Omental fat pad (tissue), 4 donors: ENCODE results near the gene SLC16A13. TPM values are rescaled to one million over a fixed set of nuclear protein-coding genes. Genes with fewer than 3 reads are reported as not detected.
"Not testable (repeated sequence)": the region's sequence is repeated elsewhere in the genome, so short reads cannot be mapped to it uniquely, and the experiment has no call there.

ENCODE experiments used
- ATAC-seq: fragments of 150-250 bp; one replicate; pipeline ENCODE4 v1.9.1; 2016; ENCODE audit warnings: mild to moderate bottlenecking, moderate library complexity; ENCODE audit not compliant: low FRiP score
- DNase-seq: peaks from one replicate; pipeline ENCODE4 v3.0.0-alpha.2; 2019; ENCODE audit warnings: low spot score
- total RNA-seq, 4 donors: library from RNA; depleted of rRNA; stranded (reverse); fragments of >200 nt; gene quantifications; one replicate each; pipeline ENCODE4 v1.1.0, GENCODE V29; 2016
- TF ChIP-seq, protein P1 (sequence below), 3 donors: fragments of 450-650 bp; IDR thresholded peaks; one replicate each; pipeline ENCODE4 v1.5.1; 2016 to 2017; ENCODE audit warnings: antibody characterized with exemption in 3 of 3, mild to moderate bottlenecking in 3 of 3, moderate library complexity in 2 of 3

The SLC16A13 gene
- total RNA-seq, 4 donors from 2014 or later, result 0.74 to 2.2 (median 1.5) TPM

DNA sequence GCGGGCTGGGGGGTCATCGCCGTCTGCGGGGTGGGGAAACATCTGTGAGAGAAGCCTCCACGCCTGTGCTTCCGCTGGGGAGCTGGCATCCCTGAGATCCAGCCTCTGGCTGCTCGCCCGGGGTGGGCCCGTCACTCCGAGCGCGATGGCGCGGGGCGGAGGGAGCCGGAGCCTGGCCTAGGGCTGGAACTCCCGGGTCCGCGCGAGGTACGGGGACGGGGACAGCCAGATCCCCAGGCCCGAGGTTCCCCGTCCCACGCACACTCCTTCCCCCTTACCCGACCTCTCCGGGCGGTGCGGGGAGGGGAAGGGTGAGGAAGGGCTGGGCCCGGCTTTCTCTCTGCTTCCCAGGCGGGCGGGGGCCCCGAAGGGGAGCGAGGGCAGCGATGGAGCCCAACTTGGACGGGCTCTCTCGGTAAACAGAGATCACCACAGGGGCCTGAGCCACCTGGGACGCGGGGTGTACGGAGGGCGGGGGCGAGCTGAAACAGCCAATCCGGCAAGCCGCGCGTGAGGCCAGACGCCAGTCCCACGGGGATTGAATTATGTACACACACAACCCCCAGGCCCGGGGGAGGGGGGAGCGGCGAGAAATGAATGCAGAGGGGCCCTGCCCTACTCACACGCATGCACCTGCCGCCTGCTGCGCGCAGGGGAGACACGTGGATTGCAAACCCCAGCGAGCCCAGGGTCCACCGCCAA, 7.8 kb downstream of the SLC16A13 start, which contains the start of gene SLC16A11:
Gene SLC16A11 (minus strand): TSS at position 596 of the 702 bp plus-strand sequence. CDS start 579 bp downstream, at position 17.
- TF ChIP-seq, protein P1, sequence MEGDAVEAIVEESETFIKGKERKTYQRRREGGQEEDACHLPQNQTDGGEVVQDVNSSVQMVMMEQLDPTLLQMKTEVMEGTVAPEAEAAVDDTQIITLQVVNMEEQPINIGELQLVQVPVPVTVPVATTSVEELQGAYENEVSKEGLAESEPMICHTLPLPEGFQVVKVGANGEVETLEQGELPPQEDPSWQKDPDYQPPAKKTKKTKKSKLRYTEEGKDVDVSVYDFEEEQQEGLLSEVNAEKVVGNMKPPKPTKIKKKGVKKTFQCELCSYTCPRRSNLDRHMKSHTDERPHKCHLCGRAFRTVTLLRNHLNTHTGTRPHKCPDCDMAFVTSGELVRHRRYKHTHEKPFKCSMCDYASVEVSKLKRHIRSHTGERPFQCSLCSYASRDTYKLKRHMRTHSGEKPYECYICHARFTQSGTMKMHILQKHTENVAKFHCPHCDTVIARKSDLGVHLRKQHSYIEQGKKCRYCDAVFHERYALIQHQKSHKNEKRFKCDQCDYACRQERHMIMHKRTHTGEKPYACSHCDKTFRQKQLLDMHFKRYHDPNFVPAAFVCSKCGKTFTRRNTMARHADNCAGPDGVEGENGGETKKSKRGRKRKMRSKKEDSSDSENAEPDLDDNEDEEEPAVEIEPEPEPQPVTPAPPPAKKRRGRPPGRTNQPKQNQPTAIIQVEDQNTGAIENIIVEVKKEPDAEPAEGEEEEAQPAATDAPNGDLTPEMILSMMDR (IDR thresholded peaks at IDR 0.05), result no peak
- peak; percentile 19 for ATAC-seq

DNA sequence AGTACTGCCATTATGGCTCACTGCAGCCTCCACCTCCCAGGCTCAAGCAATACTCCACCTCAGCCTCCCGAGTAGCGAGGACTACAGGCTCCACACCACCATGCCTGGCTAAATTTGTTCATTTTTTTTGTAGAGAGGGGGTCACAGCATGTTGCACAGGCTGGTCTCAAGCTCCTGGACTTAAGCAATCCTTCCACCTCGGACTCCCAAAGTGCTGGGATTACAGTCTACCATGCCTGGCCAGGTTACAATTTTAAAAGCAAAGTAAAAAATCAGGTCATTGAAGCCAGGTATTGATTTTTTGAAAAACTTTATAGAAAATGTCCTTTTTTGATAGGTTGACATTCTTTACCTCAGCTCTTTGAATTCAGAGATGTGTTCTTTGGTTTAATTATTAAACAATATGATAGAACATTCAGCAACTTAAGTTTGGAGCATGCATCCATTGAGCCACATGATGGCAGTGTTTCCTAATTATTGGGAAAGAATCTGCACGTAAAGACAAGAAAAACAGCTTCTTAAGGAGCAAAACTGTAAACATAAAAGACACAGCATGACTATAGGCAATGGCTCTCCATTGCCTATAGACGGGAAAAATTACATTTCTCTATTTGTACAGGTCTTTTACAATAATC, 9.8 kb downstream of the SLC16A13 start:
- no peak for ATAC-seq
- no peak for DNase-seq
- TF ChIP-seq, protein P1 (IDR thresholded peaks at IDR 0.05), result peak in 1 of 3 donors; percentile 4

More for the DNA sequence above, 7.8 kb downstream of the SLC16A13 start, which contains the start of gene SLC16A11:
- no peak for DNase-seq

DNA sequence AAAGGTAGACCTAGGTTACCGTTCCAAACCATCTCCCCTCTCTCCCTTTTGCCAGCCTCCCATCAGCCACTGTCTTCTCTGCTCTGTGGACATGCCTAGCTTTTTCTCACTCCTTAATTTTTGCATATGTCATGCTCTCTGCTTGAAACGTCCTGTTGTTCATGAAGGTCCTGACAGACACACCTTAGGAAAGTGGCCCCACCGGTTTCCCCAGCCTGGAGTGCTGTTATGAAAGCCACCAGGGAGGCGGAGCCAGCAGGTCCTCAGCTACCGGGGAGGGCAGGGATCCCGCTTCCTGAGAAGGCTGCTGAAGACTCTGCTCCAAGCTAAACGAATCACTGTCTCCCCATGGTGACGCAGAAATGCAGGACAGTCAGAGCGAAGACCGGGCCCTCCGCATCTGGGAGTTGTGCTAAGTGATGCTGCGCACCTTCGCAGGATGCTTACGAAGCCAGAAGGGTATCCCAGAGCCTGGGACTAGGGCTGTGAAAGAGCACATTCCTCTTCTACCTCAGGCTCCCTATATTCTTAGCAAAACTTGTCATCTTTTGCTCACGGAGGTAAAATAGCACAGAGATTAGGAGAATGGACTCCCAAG, 10.4 kb downstream of the SLC16A13 start:
- ATAC-seq, result peak; percentile 30
- no peak for DNase-seq
- TF ChIP-seq, protein P1 (IDR thresholded peaks at IDR 0.05), result no peak

DNA sequence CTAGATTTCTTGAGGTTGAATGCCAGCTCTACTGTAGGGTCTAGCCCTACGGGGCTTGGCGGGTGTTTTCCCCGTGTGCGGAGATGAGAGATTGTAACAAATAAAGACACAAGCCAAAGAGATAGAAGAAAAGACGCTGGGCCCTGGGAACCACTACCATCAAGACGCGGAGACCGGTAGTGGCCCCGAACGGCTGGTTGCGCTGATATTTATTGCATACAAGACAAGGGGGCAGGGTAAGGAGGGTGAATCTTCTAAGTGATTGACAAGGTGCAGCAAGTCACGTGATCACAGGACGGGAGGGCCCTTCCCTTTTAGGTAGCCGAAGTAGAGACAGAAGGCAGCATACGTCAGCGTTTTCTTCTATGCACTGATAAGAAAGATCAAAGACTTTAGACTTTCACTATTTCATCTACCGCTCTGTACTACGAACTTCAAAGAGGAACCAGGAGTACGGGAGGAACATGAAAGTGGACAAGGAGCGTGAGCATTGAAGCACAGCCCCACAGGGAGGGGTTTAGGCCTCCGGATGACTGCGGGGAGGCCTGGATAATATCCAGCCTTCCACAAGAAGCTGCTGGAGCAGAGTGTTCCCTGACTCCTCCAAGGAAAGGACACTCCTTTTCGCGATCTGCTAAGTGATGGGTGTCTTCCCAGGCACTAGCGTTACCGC, 11.0 kb downstream of the SLC16A13 start:
- ATAC-seq, DNase-seq: not testable (repeated sequence)

DNA sequence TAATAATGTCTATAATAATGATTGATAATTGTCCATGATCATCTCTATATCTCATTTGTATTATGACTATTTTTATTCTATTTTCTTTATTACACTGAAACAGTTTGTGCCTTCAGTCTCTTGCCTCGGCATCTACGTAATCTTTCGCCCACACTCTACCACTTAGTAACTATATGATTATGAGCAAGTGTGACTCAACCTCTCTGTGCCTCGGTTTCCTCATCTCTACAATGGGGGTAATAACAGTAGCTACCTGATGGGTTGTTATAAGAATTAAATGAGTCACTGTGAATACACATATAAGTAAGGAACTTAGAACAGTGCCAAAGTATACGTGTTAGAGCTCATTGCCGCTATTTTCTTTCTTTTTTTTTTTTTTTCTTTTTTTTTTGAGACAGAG, 11.8 kb downstream of the SLC16A13 start:
- no peak for ATAC-seq
- TF ChIP-seq, protein P1 (IDR thresholded peaks at IDR 0.05), result no peak
- no peak for DNase-seq

DNA sequence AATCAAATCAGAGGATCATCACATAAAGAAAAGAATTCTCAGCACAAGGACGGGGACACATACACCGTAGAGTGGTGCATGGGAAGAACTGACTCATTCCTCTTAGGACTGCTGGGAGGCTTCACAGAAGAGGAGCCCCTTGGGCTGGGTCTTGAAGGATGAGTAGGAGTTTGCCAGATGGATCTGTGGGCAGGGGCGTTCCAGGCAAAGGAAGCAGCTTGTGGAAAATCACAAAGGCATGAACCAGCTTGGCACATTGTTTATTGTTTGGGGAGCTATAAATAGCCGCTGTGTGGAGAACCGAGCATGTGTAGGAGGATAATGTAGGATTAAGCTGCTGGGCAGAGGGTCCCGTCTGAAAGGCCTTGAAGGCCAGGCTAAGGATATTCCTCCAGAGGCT, 13.2 kb downstream of the SLC16A13 start:
- DNase-seq, result no peak
- TF ChIP-seq, protein P1 (IDR thresholded peaks at IDR 0.05), result no peak
- ATAC-seq, result no peak

DNA sequence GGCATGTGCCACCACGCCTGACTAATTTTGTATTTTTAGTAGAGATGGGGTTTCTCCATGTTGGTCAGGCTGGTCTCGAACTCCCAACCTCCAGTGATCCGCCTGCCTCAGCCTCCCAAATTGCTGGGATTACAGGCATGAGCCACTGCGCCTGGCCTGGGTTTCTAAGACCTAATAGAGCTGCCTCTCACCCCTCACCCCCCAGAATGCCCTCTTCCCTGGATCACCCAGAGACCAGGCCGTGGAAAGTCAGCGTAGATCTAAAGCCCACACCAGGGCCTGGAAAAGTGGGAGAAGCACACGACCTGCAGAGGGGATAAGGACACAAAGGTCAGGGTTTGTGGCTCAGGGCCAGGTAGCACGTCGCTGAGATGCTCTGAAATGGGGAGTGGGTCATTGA, 14.8 kb downstream of the SLC16A13 start:
- ATAC-seq, DNase-seq: not testable (repeated sequence)
